Lung (tissue), 12 donors: Measurements from ENCODE around the gene HFE. TPM values are rescaled to one million over a fixed set of nuclear protein-coding genes. Genes with fewer than 3 reads are reported as not detected.
"Not testable (repeated sequence)": the region's sequence is repeated elsewhere in the genome, so short reads cannot be mapped to it uniquely, and the experiment has no call there.

Source experiments
- ATAC-seq: fragments of 200-7000 bp; cut with Tn5 transposase; one replicate; pipeline ENCODE4 v1.9.1; 2020; ENCODE audit warnings: moderate number of reproducible peaks; ENCODE audit not compliant: insufficient read depth, low FRiP score
- DNase-seq, 3 donors: peaks; one replicate each; pipeline ENCODE4 v3.0.0-alpha.2; 2013 to 2017
- H3K27ac ChIP-seq, 2 donors: one replicate each; pipeline ENCODE4 v1.5.1; 2013; ENCODE audit warnings: mild to moderate bottlenecking in 2 of 2, moderate library complexity in 2 of 2, control low read depth in 1 of 2, inconsistent platforms in 1 of 2, low read depth in 1 of 2, low read length in 1 of 2
- H3K27me3 ChIP-seq, 3 donors: one replicate each; pipeline ENCODE4 v1.5.1; 2013; ENCODE audit warnings: low read length in 2 of 3; ENCODE audit not compliant: control insufficient read depth in 3 of 3, insufficient read depth in 3 of 3
- H3K36me3 ChIP-seq, 4 donors: one replicate each; pipeline ENCODE4 v1.5.1; 2013; ENCODE audit warnings: low read length in 4 of 4, mild to moderate bottlenecking in 1 of 4, moderate library complexity in 1 of 4; ENCODE audit not compliant: control insufficient read depth in 4 of 4, insufficient read depth in 4 of 4
- H3K4me1 ChIP-seq, 5 donors: one replicate each; pipeline ENCODE4 v1.5.1; 2013; ENCODE audit warnings: low read length in 5 of 5, mild to moderate bottlenecking in 2 of 5, moderate library complexity in 1 of 5; ENCODE audit not compliant: control insufficient read depth in 5 of 5, insufficient read depth in 5 of 5
- H3K4me3 ChIP-seq: one replicate; pipeline ENCODE4 v1.5.1; 2013; ENCODE audit warnings: mild to moderate bottlenecking, control low read depth, moderate library complexity
- H3K9ac ChIP-seq, 2 donors: one replicate each; pipeline ENCODE4 v1.5.1; 2013; ENCODE audit warnings: low read length in 2 of 2, control low read depth in 1 of 2; ENCODE audit not compliant: insufficient read depth in 1 of 2
- H3K9me3 ChIP-seq, 4 donors: one replicate each; pipeline ENCODE4 v1.5.1; 2013; ENCODE audit warnings: low read length in 3 of 4, mild to moderate bottlenecking in 1 of 4, moderate library complexity in 1 of 4; ENCODE audit not compliant: control insufficient read depth in 4 of 4, insufficient read depth in 3 of 4
- WGBS, 2 donors: extraction: QIAGEN DNeasy Blood & Tissue Kit; methylation state at CpG; one replicate each; pipeline ENCODE4 v1.1.7; 2013; 5-methylcytosine and 5-hydroxymethylcytosine counted together
- polyA plus RNA-seq, 2 donors: library from polyadenylated mRNA; stranded (reverse); fragments of 200-250 nt; gene quantifications; one replicate each; pipeline ENCODE4 v1.2.1, GENCODE V29; 2013
- total RNA-seq, 2 donors: library from RNA; depleted of rRNA in 1 of 2; stranded (reverse); fragments of >200 nt in 1 of 2; gene quantifications; one replicate each; pipeline ENCODE4 v1.2.1, GENCODE V29; 2014 to 2021
- TF ChIP-seq, protein P1 (sequence below): IDR thresholded peaks from 2 replicates; pipeline ENCODE4 v1.5.1; 2012; ENCODE audit warnings: mild to moderate bottlenecking; ENCODE audit errors: control extremely low read depth, extremely low read depth
- donor health status: control.
- donor health status: control.
- donor health status: Bipolar disorder and iron deficiency.
- donor health status: healthy.
- donor health status: DM: yes; HTN: yes; CAD: no.

Gene HFE
- total and polyA plus RNA-seq, 4 donors: 3.1 to 10.7 (median 7.0) TPM

DNA sequence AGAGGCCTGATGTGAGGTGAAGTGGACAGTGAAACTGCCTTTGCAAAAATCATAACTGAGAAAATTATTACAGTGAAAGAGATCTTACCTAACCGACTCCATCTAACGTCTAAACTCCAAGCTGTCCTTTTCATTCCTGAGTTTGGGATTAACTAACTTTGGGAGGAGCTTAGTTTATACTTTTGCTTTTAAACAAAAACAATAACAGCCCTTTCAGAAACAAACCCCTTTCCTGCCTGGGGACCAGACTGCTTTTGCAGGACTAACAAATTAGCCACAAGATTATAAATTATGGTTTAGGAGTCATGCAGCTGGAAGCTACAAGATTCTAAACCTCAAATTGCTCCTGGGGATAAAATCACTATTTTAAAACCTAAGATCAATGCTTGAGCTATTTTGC lies 38.6 kb upstream of the HFE start:
- Histone ChIP-seq H3K9me3 (peaks cover 0 to 3% (median 0%) of the 10 kb centered on the region in 4 donors), H3K27ac (no peak overlapping the region), H3K27me3 (no peaks in the 10 kb centered on the region), H3K4me1 (peaks cover 0 to 16% (median 4%) of the 10 kb centered on the region in 5 donors), H3K36me3 (no peaks in the 10 kb centered on the region), H3K9ac (no peak overlapping the region), H3K4me3 (no peak overlapping the region)
- TF ChIP-seq, protein P1, sequence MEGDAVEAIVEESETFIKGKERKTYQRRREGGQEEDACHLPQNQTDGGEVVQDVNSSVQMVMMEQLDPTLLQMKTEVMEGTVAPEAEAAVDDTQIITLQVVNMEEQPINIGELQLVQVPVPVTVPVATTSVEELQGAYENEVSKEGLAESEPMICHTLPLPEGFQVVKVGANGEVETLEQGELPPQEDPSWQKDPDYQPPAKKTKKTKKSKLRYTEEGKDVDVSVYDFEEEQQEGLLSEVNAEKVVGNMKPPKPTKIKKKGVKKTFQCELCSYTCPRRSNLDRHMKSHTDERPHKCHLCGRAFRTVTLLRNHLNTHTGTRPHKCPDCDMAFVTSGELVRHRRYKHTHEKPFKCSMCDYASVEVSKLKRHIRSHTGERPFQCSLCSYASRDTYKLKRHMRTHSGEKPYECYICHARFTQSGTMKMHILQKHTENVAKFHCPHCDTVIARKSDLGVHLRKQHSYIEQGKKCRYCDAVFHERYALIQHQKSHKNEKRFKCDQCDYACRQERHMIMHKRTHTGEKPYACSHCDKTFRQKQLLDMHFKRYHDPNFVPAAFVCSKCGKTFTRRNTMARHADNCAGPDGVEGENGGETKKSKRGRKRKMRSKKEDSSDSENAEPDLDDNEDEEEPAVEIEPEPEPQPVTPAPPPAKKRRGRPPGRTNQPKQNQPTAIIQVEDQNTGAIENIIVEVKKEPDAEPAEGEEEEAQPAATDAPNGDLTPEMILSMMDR: no peak
- DNase-seq (no peak), ATAC-seq (no peak)
- 79 to 86% methylated on average over 2 of the region's 2 CpGs for WGBS, 2 donors

DNA sequence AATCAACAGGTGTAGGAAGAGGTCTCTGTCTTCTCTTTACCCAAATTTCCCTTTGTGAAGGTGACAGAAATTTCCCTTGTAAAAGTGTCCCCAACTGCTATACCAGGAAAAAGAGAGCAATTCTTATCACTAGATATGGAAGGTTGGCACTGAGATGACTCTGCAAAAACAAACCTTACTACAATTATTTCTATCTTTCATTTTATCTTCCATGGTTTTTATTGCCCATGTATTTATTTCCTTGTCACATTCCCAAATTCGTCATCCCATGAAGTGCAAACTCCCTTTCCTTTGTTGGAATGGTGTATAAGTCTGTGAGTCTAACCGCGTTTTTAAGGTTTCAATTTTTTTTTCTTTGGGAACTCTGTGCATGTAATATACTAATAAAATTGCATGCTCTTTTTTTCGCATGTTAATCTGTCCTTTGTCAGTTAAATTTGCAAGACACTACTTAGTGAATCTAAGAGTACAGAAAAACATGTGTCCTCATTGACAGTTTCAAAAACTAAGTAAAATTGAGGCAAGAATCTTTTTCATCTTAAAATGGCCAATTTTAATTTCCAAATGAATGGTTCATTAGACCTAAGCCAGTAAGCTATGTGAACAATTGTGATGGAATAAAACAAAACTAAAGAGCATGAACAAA lies 35.4 kb upstream of the HFE start:
- Histone ChIP-seq H3K9me3 (no peaks in the 10 kb centered on the region), H3K27ac (no peak overlapping the region), H3K27me3 (no peaks in the 10 kb centered on the region), H3K36me3 (no peaks in the 10 kb centered on the region), H3K4me1 (peaks cover 0 to 13% (median 0%) of the 10 kb centered on the region in 5 donors), H3K4me3 (no peak overlapping the region), H3K9ac (no peak overlapping the region)
- 95 to 96% methylated on average over 4 of the region's 4 CpGs for WGBS, 2 donors
- DNase-seq (no peak), ATAC-seq (no peak)
- TF ChIP-seq, protein P1: no peak

DNA sequence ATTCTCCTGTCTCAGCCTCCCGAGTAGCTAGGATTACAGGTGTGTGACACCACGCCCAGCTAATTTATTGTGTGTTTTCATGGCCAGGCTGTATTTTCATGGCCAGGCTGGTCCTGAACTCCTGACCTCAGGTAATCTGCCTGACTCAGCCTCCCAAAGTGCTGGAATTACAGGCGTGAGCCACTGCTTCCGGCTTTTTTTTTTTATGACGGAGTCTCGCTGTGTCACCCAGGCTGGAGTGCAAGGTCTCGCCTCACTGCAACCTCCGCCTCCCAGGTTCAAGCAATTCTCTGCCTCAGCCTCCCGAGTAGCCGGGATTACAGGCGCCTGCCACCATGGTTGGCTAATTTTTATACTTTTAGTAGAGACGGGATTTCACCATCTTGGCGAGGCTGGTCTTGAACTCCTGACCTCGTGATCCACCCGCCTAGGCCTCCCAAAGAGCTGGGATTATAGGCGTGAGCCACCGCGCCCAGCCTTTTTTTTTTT lies 34.4 kb upstream of the HFE start:
- not testable (repeated sequence) for H3K36me3 ChIP-seq, DNase-seq, ATAC-seq, H3K27ac ChIP-seq, H3K4me3 ChIP-seq, H3K9ac ChIP-seq, H3K27me3 ChIP-seq, H3K9me3 ChIP-seq
- 97% methylated on average over 18 of the region's 18 CpGs for WGBS, 2 donors
- H3K4me1 ChIP-seq: peaks cover 0 to 17% (median 0%) of the 10 kb centered on the region in 5 donors

DNA sequence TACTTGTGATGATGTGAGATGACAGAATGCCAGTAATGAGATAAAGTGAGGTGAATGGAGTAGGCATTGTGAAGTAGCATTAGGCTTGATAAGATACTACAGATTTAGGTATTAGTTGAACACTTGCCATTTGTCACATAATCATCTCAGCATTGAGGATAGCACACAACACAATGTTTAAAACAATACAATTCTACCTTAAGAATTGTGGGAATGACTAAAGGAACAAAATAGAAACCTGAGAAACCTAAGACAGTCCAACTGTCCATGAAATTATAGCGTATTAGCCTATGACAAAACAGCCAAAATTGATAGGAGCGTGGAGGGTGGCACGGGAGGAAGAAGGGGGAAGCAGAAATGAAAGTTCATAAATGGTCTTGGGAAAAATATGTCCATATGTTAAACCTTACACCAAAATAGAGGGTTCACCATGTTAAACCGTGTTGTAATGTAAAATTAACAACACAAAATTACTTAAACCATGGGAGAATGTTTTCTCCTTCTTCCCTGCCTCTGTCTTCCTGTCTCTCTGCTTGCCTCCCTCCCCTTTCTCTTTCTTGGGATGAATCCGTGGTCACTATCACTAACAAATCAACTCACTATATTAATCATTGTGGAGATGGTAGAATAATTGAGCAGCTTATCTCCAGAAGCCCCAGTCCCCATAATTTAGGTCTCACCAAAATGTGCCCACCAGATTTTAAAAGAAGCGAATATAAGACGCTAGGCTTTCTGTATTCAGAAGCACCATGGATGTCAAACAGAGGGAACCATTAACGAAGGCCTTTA lies 33.0 kb upstream of the HFE start:
- Histone ChIP-seq H3K9ac (peak overlapping the region; percentile 97 to 100), H3K27me3 (no peaks in the 10 kb centered on the region), H3K9me3 (no peaks in the 10 kb centered on the region), H3K4me3 (no peak overlapping the region), H3K36me3 (no peaks in the 10 kb centered on the region), H3K27ac (peak overlapping the region; percentile 96 to 97), H3K4me1 (peaks cover 0 to 17% (median 0%) of the 10 kb centered on the region in 5 donors)
- ATAC-seq (no peak), DNase-seq (peak in 1 of 3 donors; percentile 63)
- TF ChIP-seq, protein P1: no peak
- 5 to 15% methylated on average over 8 of the region's 8 CpGs for WGBS, 2 donors
